ENCODE measurements around the gene PSD2. TPM values are rescaled to one million over a fixed set of nuclear protein-coding genes. Genes with fewer than 3 reads are reported as not detected.

PSD2 gene
- total RNA-seq, 3 donors from 2014 or later (not counting 1 experiment from before 2014, with no cell fraction given): 1.3 to 2.5 (median 1.3) TPM

DNA sequence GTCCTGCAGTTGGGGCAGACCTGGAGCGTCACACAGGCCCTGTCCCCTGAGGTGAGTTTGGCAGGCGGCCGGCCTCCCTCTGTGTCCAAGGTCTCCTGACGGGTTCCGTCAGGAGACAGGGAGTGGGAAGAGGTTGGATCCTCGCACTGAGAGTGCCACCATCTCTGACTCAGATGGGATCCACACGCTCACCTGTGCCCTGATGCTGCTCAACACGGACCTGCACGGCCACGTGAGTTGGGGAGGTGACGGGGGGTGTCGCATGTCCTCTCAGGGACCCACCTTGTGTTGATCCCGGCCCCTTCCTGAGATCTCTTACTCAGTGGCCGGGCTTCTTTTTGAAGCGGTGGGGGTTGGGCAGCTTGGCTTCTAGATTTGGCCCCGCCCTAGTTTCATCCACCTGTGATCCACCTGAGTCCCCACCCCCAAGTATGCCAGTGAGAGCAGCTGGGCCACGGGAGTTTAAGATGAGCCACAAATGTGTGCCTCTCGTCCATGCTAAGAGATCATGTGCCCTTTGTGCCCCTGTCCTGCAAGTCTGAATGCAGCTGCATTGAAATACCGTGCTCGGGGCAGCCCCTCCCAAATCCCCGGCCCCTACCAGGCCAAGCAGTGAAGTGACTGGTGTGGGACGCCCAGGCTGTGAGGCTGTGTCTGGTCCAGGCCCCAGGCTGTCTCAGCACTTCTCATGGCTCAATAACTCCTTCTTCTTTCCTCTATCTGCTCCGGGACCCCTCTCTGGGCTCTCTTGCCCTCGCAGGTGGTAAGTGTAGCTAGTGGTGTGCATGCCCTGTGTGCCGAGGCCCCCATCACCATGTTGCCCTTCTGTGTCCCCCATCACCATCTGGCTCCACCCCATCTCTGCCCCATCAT, 27.2 kb downstream of the PSD2 start:
- WGBS (ENCODE audit: insufficient coverage): 89% methylated on average over 25 of the region's 25 CpGs
- Histone ChIP-seq H3K9me3 (ENCODE audit: control insufficient read depth, insufficient read depth, low read length) (no peaks in the 10 kb centered on the region), H3K36me3 (ENCODE audit: control insufficient read depth, insufficient read depth, low read length) (no peaks in the 10 kb centered on the region), H3K4me3 (ENCODE audit: low read length) (no peak overlapping the region), H3K27ac (ENCODE audit: low read length) (no peak overlapping the region), H3K4me1 (ENCODE audit: control insufficient read depth, insufficient read depth, low read length) (no peaks in the 10 kb centered on the region), H3K27me3 (ENCODE audit: control insufficient read depth, insufficient read depth, low read length) (no peaks in the 10 kb centered on the region)
- Mint-ChIP-seq H3K4me1 (no peaks in the 10 kb centered on the region), H3K27me3 (ENCODE audit: low read depth in 2 of 2) (peaks cover 8% of the 10 kb centered on the region in 2 donors), H3K27ac (no peak overlapping the region), H3K4me3 (no peak overlapping the region), H3K36me3 (no peaks in the 10 kb centered on the region), H3K9me3 (peaks cover 2 to 3% of the 10 kb centered on the region in 2 donors)
- ATAC-seq: no peak
- intact Hi-C loops (cut with micrococcal nuclease): no loop called here
- TF ChIP-seq, protein P1, sequence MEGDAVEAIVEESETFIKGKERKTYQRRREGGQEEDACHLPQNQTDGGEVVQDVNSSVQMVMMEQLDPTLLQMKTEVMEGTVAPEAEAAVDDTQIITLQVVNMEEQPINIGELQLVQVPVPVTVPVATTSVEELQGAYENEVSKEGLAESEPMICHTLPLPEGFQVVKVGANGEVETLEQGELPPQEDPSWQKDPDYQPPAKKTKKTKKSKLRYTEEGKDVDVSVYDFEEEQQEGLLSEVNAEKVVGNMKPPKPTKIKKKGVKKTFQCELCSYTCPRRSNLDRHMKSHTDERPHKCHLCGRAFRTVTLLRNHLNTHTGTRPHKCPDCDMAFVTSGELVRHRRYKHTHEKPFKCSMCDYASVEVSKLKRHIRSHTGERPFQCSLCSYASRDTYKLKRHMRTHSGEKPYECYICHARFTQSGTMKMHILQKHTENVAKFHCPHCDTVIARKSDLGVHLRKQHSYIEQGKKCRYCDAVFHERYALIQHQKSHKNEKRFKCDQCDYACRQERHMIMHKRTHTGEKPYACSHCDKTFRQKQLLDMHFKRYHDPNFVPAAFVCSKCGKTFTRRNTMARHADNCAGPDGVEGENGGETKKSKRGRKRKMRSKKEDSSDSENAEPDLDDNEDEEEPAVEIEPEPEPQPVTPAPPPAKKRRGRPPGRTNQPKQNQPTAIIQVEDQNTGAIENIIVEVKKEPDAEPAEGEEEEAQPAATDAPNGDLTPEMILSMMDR (IDR thresholded peaks at IDR 0.05): no peak
- DNase-seq: no peak

DNA sequence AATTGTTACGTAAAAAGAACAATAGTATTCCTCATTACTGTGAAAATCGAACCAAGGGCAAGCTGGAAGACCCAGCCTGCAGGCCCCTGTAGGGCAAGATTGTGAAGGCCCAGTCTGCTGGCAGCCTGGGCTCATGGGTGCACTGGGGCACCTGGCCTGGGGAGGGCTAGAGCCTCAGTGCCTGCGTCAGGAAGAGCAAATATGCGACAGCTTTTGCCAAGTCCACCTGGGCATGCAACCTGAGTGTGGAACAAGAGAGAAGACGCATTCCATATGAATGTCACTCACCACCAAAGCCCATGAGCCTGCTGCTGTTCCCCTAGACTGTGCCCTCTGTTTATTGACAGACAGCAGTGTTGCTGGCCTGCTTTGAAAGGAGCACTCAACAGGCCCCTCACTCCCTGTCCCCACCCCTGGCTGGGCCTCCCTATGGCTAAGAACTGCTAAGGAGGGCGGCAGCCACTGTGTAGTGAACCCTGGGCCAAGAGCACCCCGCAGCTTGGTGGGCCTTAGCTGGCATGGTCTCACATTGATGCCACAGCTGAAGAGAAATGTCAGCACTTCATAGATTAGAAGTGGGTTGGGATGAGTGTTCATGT, 28.2 kb downstream of the PSD2 start:
- peaks cover 7 to 8% of the 10 kb centered on the region in 2 donors for H3K27me3 Mint-ChIP-seq (ENCODE audit: low read depth in 2 of 2)
- Histone ChIP-seq H3K9me3 (ENCODE audit: control insufficient read depth, insufficient read depth, low read length) (no peaks in the 10 kb centered on the region), H3K27ac (ENCODE audit: low read length) (no peak overlapping the region), H3K27me3 (ENCODE audit: control insufficient read depth, insufficient read depth, low read length) (no peaks in the 10 kb centered on the region), H3K4me1 (ENCODE audit: control insufficient read depth, insufficient read depth, low read length) (no peaks in the 10 kb centered on the region), H3K36me3 (ENCODE audit: control insufficient read depth, insufficient read depth, low read length) (no peaks in the 10 kb centered on the region), H3K4me3 (ENCODE audit: low read length) (no peak overlapping the region)
- no peak for ATAC-seq
- TF ChIP-seq, protein P1 (IDR thresholded peaks at IDR 0.05): no peak
- no peaks in the 10 kb centered on the region for H3K4me1 Mint-ChIP-seq
- 91% methylated on average over 7 of the region's 7 CpGs for WGBS (ENCODE audit: insufficient coverage)
- no peak overlapping the region for H3K27ac Mint-ChIP-seq
- H3K9me3 Mint-ChIP-seq: peaks cover under 1% of the 10 kb centered on the region in 2 donors
- DNase-seq: no peak
- no peaks in the 10 kb centered on the region for H3K36me3 Mint-ChIP-seq
- intact Hi-C loops (cut with micrococcal nuclease): no loop called here
- H3K4me3 Mint-ChIP-seq: no peak overlapping the region

DNA sequence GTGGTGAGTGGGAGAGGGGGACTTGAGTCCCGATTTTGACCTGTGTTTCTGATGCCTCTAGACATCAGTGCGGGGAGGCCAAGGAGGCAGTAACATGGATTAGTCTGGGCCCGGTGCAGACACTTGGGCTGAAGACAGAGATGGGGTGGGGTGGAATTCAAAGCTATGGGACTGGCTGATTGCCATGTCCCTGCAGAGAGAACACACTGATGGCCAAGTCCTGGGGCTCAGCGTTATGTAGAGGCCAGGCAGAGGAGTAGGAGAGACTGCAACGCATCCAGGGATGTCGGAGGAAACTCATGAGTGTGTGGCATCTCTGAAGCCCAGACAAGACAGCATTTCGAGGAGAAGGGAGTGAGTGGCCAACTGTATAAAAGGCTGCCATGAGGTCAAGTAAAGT, 30.1 kb downstream of the PSD2 start:
- ATAC-seq: no peak
- TF ChIP-seq, protein P1 (IDR thresholded peaks at IDR 0.05): no peak
- no peak for DNase-seq

More for the DNA sequence above, 30.1 kb downstream of the PSD2 start:
- Histone ChIP-seq H3K4me1 (ENCODE audit: control insufficient read depth, insufficient read depth, low read length) (no peaks in the 10 kb centered on the region), H3K27me3 (ENCODE audit: control insufficient read depth, insufficient read depth, low read length) (no peaks in the 10 kb centered on the region), H3K36me3 (ENCODE audit: control insufficient read depth, insufficient read depth, low read length) (no peaks in the 10 kb centered on the region), H3K27ac (ENCODE audit: low read length) (no peak overlapping the region), H3K9me3 (ENCODE audit: control insufficient read depth, insufficient read depth, low read length) (no peaks in the 10 kb centered on the region), H3K4me3 (ENCODE audit: low read length) (no peak overlapping the region)
- 81% methylated on average over 7 of the region's 7 CpGs for WGBS (ENCODE audit: insufficient coverage)
- H3K4me1 Mint-ChIP-seq: no peaks in the 10 kb centered on the region
- peaks cover under 1 to 8% of the 10 kb centered on the region in 2 donors for H3K27me3 Mint-ChIP-seq (ENCODE audit: low read depth in 2 of 2)
- no peaks in the 10 kb centered on the region for H3K9me3 Mint-ChIP-seq
- intact Hi-C loops (cut with micrococcal nuclease): no loop called here
- H3K27ac Mint-ChIP-seq: no peak overlapping the region
- H3K36me3 Mint-ChIP-seq: no peaks in the 10 kb centered on the region
- no peak overlapping the region for H3K4me3 Mint-ChIP-seq
